ENCODE measurements around the gene IL6ST.
"Not testable (repeated sequence)": the region's sequence is repeated elsewhere in the genome, so short reads cannot be mapped to it uniquely, and the experiment has no call there.

Gene IL6ST

GRCh38 chr5:55960779-55961178 is 34.0 kb downstream of the IL6ST start:
- DNase-seq: no peak

- DNase-seq: no peak
These were observed 35.6 kb downstream of the IL6ST start for GRCh38 chr5:55959208-55959607.

GRCh38 chr5:55941154-55941553 is 53.6 kb downstream of the IL6ST start:
- DNase-seq: not testable (repeated sequence)

GRCh38 chr5:55937598-55937997 is 57.2 kb downstream of the IL6ST start:
- DNase-seq: not testable (repeated sequence)

GRCh38 chr5:55936100-55936693 is 58.6 kb downstream of the IL6ST start:
- DNase-seq: peak; percentile 81 to 85

- DNase-seq: no peak
These were observed 59.4 kb downstream of the IL6ST start for GRCh38 chr5:55935371-55935770.

- DNase-seq: no peak
These were observed 60.0 kb downstream of the IL6ST start for GRCh38 chr5:55934720-55935119.

- no peak for DNase-seq
These were observed 60.6 kb downstream of the IL6ST start for GRCh38 chr5:55934115-55934613.

GRCh38 chr5:55933377-55934114 is 61.2 kb downstream of the IL6ST start:
- no peak for DNase-seq

GRCh38 chr5:55932700-55933099 is 62.1 kb downstream of the IL6ST start:
- no peak for DNase-seq

- DNase-seq: no peak
These were observed 65.6 kb downstream of the IL6ST start for GRCh38 chr5:55929020-55929799.

GRCh38 chr5:55927861-55928655 is 66.7 kb downstream of the IL6ST start:
- no peak for DNase-seq

GRCh38 chr5:55926476-55926875 is 68.3 kb downstream of the IL6ST start:
- no peak for DNase-seq

GRCh38 chr5:55925712-55926111 is 69.1 kb downstream of the IL6ST start:
- DNase-seq: no peak

GRCh38 chr5:55925181-55925580 is 69.6 kb downstream of the IL6ST start:
- DNase-seq: no peak

- no peak for DNase-seq
These were observed 70.0 kb downstream of the IL6ST start for GRCh38 chr5:55924744-55925143.

GRCh38 chr5:55923865-55924500 is 70.8 kb downstream of the IL6ST start:
- DNase-seq: no peak

GRCh38 chr5:55923177-55923771 is 71.5 kb downstream of the IL6ST start:
- no peak for DNase-seq

GRCh38 chr5:55921617-55922016 is 73.1 kb downstream of the IL6ST start:
- no peak for DNase-seq

- no peak for DNase-seq
These were observed 74.0 kb downstream of the IL6ST start for GRCh38 chr5:55920784-55921183.

GRCh38 chr5:55919625-55920024 is 75.1 kb downstream of the IL6ST start:
- no peak for DNase-seq
